Gastroesophageal sphincter (tissue), 3 donors: ENCODE measurements around the gene FKBP14.

ENCODE experiments used
- CTCF ChIP-seq, 4 experiments: fragments of 200-600 bp in 2 of 4; fragments of 450-650 bp in 2 of 4; sonication (generic) in 1 of 4; IDR thresholded peaks; one replicate each; pipeline ENCODE4 v1.5.1; 2017 to 2019; ENCODE audit warnings: antibody characterized with exemption in 4 of 4, mild to moderate bottlenecking in 2 of 4, moderate library complexity in 2 of 4
- EP300 ChIP-seq: sonication (generic); formaldehyde crosslinking; IDR thresholded peaks from one replicate; pipeline ENCODE4 v1.6.1; 2017; ENCODE audit warnings: antibody characterized with exemption, mild to moderate bottlenecking
- POLR2A ChIP-seq, 2 donors: fragments of 450-650 bp; IDR thresholded peaks; one replicate each; pipeline ENCODE4 v1.6.1; 2017; ENCODE audit warnings: antibody characterized with exemption in 2 of 2, mild to moderate bottlenecking in 2 of 2, moderate library complexity in 1 of 2
- POLR2AphosphoS5 ChIP-seq: sonication (generic); formaldehyde crosslinking; IDR thresholded peaks from one replicate; pipeline ENCODE4 v1.6.1; 2017; ENCODE audit warnings: antibody characterized with exemption

DNA sequence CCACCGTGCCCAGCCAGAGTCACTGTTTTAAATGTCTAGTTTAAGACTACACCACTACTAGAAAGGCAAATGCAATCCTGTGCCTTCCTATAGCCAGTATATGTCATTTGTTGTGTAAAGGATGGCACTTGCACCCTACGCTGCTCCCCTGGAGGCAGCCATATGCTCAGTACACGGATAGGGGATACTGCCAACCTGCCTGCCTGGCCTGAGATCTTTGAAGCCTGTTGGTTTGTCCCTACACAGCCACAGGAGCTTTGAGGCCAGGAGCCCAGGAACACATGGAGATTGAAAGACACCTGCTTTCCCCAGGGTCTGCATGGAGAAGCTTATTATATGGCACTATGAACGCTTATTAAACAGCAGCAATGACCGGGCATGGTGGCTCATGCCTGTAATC is 34.6 kb downstream of the FKBP14 start:
- TF ChIP-seq CTCF (IDR thresholded peaks at IDR 0.05): no peak
- no peak for TF ChIP-seq POLR2A (IDR thresholded peaks at IDR 0.05)
- no peak for TF ChIP-seq POLR2AphosphoS5
- TF ChIP-seq EP300: no peak
